Endothelial cell of umbilical vein (primary cell): Measurements from ENCODE around the gene RINL. TPM values are rescaled to one million over a fixed set of nuclear protein-coding genes. Genes with fewer than 3 reads are reported as not detected.

ENCODE experiments used
- BruUV-seq: library from RNA; stranded (reverse); fragments of 400-500 nt; replicated peaks from 2 replicates; lab custom pipeline; 2021; lab: Mats Ljungman, UMichigan
- CTCF ChIA-PET: fragments of 300-600, 350-600 bp; sonication (Branson Sonifier 250); formaldehyde crosslinking; loops from one replicate; lab custom pipeline; 2021; ENCODE audit warnings: antibody characterized with exemption, inconsistent platforms; lab: Charles Lee
- POLR2A ChIA-PET: fragments of 300-600, 350-600 bp; sonication (Branson Sonifier 250); formaldehyde crosslinking; loops from one replicate; lab custom pipeline; 2021; ENCODE audit warnings: antibody characterized with exemption, inconsistent platforms; lab: Charles Lee
- DNase-seq: peaks from one replicate; pipeline ENCODE4 v3.0.0-alpha.2; 2011; ENCODE audit warnings: low read depth, low spot score
- FAIRE-seq: peaks from 2 replicates; lab custom pipeline; 2011; peaks lifted over from hg19 to GRCh38; lab: Jason Lieb, UNC
- H2AFZ ChIP-seq: 2 replicates; pipeline ENCODE4 v1.6.0; 2012; ENCODE audit warnings: low read depth, low read length, control low read depth, inconsistent platforms
- H3K27ac ChIP-seq: 2 replicates; pipeline ENCODE4 v1.5.1; 2011; ENCODE audit warnings: low read depth, mild to moderate bottlenecking, control low read depth, low read length, moderate library complexity; ENCODE audit not compliant: insufficient read depth
- H3K27me3 ChIP-seq, 2 experiments: 2 replicates each; pipeline versions ENCODE4 v1.6.0 to v1.6.1; 2011; ENCODE audit warnings: low read length in 2 of 2, mixed read lengths in 1 of 2; ENCODE audit not compliant: control insufficient read depth in 2 of 2, insufficient read depth in 2 of 2
- H3K36me3 ChIP-seq, 2 experiments: 2 replicates in 1 of 2; 3 replicates in 1 of 2; pipeline ENCODE4 v1.5.1; 2011; ENCODE audit warnings: low read length in 2 of 2, mild to moderate bottlenecking in 1 of 2, moderate library complexity in 1 of 2; ENCODE audit not compliant: control insufficient read depth in 2 of 2, insufficient read depth in 2 of 2; ENCODE audit errors: extremely low read depth in 1 of 2
- H3K4me1 ChIP-seq: 3 replicates; pipeline ENCODE4 v1.5.1; 2011; ENCODE audit warnings: mild to moderate bottlenecking, low read length; ENCODE audit not compliant: control insufficient read depth, insufficient read depth; ENCODE audit errors: extremely low read depth
- H3K4me2 ChIP-seq: 2 replicates; pipeline ENCODE4 v1.6.1; 2011; ENCODE audit warnings: low read length, control low read depth, mixed read lengths; ENCODE audit not compliant: insufficient read depth
- H3K4me3 ChIP-seq, 3 experiments: fragments of 200-600 bp in 1 of 3; sonication (generic), shearing (Covaris generic) in 1 of 3; replicated peaks in 1 of 3; 2 replicates each; pipeline ENCODE4 v1.5.1; 2011 to 2016; ENCODE audit warnings: control low read depth in 3 of 3, low read length in 3 of 3, mild to moderate bottlenecking in 2 of 3, inconsistent platforms in 1 of 3, low read depth in 1 of 3, moderate library complexity in 1 of 3; ENCODE audit not compliant: insufficient read depth in 1 of 3
- H3K79me2 ChIP-seq: 2 replicates; pipeline ENCODE4 v1.6.0; 2012; ENCODE audit warnings: low read length, inconsistent platforms; ENCODE audit not compliant: control insufficient read depth, insufficient read depth
- H3K9ac ChIP-seq: replicated peaks from 2 replicates; pipeline ENCODE3; 2011; ENCODE audit warnings: low read length, control low read depth; ENCODE audit not compliant: insufficient read depth; ENCODE audit errors: extremely low read depth
- H3K9me1 ChIP-seq: replicated peaks from 3 replicates; pipeline ENCODE4 v1.6.0; 2011; ENCODE audit warnings: mild to moderate bottlenecking, low read length; ENCODE audit not compliant: control insufficient read depth, insufficient read depth; ENCODE audit errors: extremely low read depth
- H3K9me3 ChIP-seq: replicated peaks from 2 replicates; pipeline ENCODE4 v1.5.1; 2012; ENCODE audit warnings: low read length, inconsistent platforms; ENCODE audit not compliant: control insufficient read depth, insufficient read depth
- H4K20me1 ChIP-seq: replicated peaks from 2 replicates; pipeline ENCODE3; 2011; ENCODE audit warnings: mild to moderate bottlenecking, low read length; ENCODE audit not compliant: control insufficient read depth, insufficient read depth; ENCODE audit errors: extremely low read depth
- EZH2 ChIP-seq: IDR thresholded peaks from 2 replicates; pipeline ENCODE4 v1.6.1; 2012; ENCODE audit warnings: borderline replicate concordance, low read depth, mild to moderate bottlenecking, moderate library complexity, low read length, inconsistent platforms; ENCODE audit not compliant: severe bottlenecking
- FOS ChIP-seq: IDR thresholded peaks from 2 replicates; pipeline ENCODE4 v1.6.1; 2011; ENCODE audit warnings: mild to moderate bottlenecking, low read length, moderate library complexity, borderline replicate concordance; ENCODE audit not compliant: insufficient read depth
- GATA2 ChIP-seq: IDR thresholded peaks from 2 replicates; pipeline ENCODE4 v1.7.0; 2011; ENCODE audit warnings: low read depth, mild to moderate bottlenecking, moderate library complexity, mixed read lengths, low read length; ENCODE audit not compliant: insufficient read length, insufficient read depth
- JUN ChIP-seq: IDR thresholded peaks from 2 replicates; pipeline ENCODE4 v1.6.1; 2011; ENCODE audit warnings: borderline replicate concordance, low read depth; ENCODE audit not compliant: insufficient read length, insufficient read depth
- MYC ChIP-seq: IDR thresholded peaks from one replicate; pipeline ENCODE4 v1.6.1; 2011; ENCODE audit warnings: mild to moderate bottlenecking, low read depth, low read length
- POLR2A ChIP-seq: IDR thresholded peaks from 2 replicates; pipeline ENCODE4 v1.6.1; 2012; ENCODE audit warnings: low read depth, mild to moderate bottlenecking, control low read depth, low read length
- POLR2AphosphoS5 ChIP-seq: IDR thresholded peaks from 2 replicates; pipeline ENCODE4 v1.6.1; 2012; ENCODE audit warnings: low read depth, mild to moderate bottlenecking, control low read depth, low read length, moderate library complexity; ENCODE audit not compliant: insufficient read depth
- dilution Hi-C: fragments of 300-500 bp; cut with MboI; formaldehyde crosslinking; loops from one replicate; pipeline ENCODE4 v1.15.0; 2019; ENCODE audit warnings: low sequenced_read_pairs; ENCODE audit not compliant: extremely low pct_ligation_motif_present
- intact Hi-C: fragments of 100-400 bp; cut with micrococcal nuclease; formaldehyde crosslinking; loops from one replicate; pipeline ENCODE4 v1.10.0; 2022
- polyA plus RNA-seq, 4 experiments: library from polyadenylated mRNA; depleted of rRNA in 3 of 4; stranded (reverse) in 3 of 4; unstranded in 1 of 4; fragments of >200 nt; gene quantifications; 2 replicates each; pipeline versions ENCODE4 v1.2.1 to v1.2.3, GENCODE V29; 2011 to 2012; ENCODE audit warnings: missing spikeins in 1 of 4
- total RNA-seq: library from RNA; stranded (reverse); gene quantifications from 2 replicates; pipeline ENCODE4 v1.2.3, GENCODE V29; 2021
- TF ChIP-seq, protein P1 (sequence below): IDR thresholded peaks from 2 replicates; pipeline ENCODE4 v1.6.1; 2011; ENCODE audit not compliant: insufficient read depth, insufficient read length
- TF ChIP-seq, protein P2 (sequence below), 2 donors: IDR thresholded peaks; 1 replicate in 1 of 2; 2 replicates in 1 of 2; pipeline ENCODE4 v1.5.1; 2011; ENCODE audit warnings: low read length in 2 of 2, mild to moderate bottlenecking in 2 of 2, moderate library complexity in 2 of 2, control low read depth in 1 of 2, inconsistent platforms in 1 of 2, low read depth in 1 of 2; ENCODE audit not compliant: insufficient read depth in 1 of 2; ENCODE audit errors: extremely low read depth in 1 of 2

Gene RINL
- total and polyA plus RNA-seq, 2 donors (not counting 3 experiments of a cell fraction or from before 2014, with no cell fraction given), result 5.3 to 10.1 TPM

DNA sequence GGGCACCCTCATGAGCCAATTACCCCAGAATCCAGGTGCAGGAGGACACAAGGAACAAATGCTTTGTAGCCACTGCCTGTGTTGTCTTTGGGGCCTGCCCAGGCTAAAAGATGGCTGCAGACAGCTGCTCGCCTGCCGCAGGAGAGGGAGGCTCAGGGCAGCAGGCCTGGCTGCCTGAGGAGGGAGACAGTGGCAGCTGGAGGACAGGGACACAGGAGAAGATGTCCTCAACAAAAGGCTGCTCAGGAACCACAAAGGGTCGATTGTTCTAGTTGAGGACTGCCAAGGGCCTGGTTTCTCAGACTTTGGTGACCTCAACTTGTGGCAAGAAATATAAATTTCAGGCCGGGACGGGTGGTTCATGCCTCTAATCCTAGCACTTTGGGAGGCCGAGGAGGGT, 13.7 kb upstream of the RINL start:
- dilution Hi-C loops, result no loop called here
- POLR2A ChIA-PET, result no interaction called here
- no peak for DNase-seq

More for the DNA sequence above, 13.7 kb upstream of the RINL start:
- H3K4me3 ChIP-seq, result no peak overlapping the region
- FAIRE-seq, result no peak
- no peaks in the 10 kb centered on the region for H4K20me1 ChIP-seq
- TF ChIP-seq MYC (no peak), JUN (no peak), FOS (no peak), POLR2AphosphoS5 (no peak), GATA2 (no peak), EZH2 (no peak), POLR2A (no peak)
- TF ChIP-seq, protein P1, sequence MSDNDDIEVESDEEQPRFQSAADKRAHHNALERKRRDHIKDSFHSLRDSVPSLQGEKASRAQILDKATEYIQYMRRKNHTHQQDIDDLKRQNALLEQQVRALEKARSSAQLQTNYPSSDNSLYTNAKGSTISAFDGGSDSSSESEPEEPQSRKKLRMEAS, result no peak
- TF ChIP-seq, protein P2, sequence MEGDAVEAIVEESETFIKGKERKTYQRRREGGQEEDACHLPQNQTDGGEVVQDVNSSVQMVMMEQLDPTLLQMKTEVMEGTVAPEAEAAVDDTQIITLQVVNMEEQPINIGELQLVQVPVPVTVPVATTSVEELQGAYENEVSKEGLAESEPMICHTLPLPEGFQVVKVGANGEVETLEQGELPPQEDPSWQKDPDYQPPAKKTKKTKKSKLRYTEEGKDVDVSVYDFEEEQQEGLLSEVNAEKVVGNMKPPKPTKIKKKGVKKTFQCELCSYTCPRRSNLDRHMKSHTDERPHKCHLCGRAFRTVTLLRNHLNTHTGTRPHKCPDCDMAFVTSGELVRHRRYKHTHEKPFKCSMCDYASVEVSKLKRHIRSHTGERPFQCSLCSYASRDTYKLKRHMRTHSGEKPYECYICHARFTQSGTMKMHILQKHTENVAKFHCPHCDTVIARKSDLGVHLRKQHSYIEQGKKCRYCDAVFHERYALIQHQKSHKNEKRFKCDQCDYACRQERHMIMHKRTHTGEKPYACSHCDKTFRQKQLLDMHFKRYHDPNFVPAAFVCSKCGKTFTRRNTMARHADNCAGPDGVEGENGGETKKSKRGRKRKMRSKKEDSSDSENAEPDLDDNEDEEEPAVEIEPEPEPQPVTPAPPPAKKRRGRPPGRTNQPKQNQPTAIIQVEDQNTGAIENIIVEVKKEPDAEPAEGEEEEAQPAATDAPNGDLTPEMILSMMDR (IDR thresholded peaks at IDR 0.05; ENCODE audit: extremely low read depth in 1 of 2, insufficient read depth in 1 of 2, low read depth in 1 of 2, low read length in 2 of 2), result no peak
- no peak overlapping the region for H3K9ac ChIP-seq
- no peaks in the 10 kb centered on the region for H3K27me3 ChIP-seq
- no peaks in the 10 kb centered on the region for H3K79me2 ChIP-seq
- H2AFZ ChIP-seq, result no peak overlapping the region
- CTCF ChIA-PET, result no interaction called here
- no TSS peak for BruUV-seq
- H3K9me1 ChIP-seq, result no peaks in the 10 kb centered on the region
- intact Hi-C loops, result no loop called here
- H3K9me3 ChIP-seq, result no peaks in the 10 kb centered on the region
- H3K4me1 ChIP-seq, result no peaks in the 10 kb centered on the region
- no peak overlapping the region for H3K4me2 ChIP-seq
- H3K36me3 ChIP-seq, result peaks cover 2 to 17% of the 10 kb centered on the region in 2 experiments
- H3K27ac ChIP-seq, result no peak overlapping the region
